Measurements from ENCODE around the gene GPR141.
"Not testable (repeated sequence)": the region's sequence is repeated elsewhere in the genome, so short reads cannot be mapped to it uniquely, and the experiment has no call there.

The GPR141 gene

DNA sequence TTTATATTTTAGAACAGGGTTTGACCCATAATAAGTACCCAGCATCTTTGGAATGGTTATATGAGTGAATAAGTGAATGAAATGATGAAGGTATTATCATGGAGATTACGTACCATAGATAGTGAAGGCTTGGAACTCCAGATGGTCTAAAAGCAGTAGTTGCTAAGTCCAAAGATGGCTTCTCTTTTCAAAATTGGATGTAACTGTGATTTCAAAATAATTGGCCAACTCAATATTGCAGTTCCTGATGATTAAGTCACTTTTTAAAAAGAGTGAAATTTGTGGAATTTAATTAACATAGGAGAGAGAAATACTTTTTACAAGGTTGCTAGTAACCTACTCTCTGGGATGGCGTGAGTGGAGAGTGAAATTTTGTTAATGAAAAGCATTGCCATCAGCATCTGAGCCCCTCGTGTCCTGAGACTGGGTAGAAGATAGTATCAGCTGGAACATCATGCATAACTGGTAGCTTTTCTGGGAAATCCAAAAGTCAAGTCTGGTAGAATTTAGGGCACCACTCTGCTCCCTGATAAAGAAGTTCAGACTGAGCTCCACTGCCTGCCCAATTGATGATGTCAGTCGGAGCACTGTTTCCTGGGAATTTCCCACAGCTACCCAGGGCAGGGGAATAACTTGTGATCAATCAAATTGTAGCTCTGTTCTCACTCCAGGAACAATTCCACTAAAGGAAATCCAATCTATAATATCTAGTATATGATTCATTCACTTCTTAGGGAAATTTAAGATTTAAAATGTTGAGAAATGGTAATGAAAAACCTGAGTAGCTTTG is 3.2 kb downstream of the GPR141 start:
- no peak for FAIRE-seq

GRCh38 chr7:37690206-37690605 is 6.6 kb downstream of the GPR141 start:
- FAIRE-seq: no peak

GRCh38 chr7:37694208-37695094 is 10.9 kb downstream of the GPR141 start:
- FAIRE-seq: no peak

GRCh38 chr7:37698276-37698675 is 14.7 kb downstream of the GPR141 start:
- FAIRE-seq: no peak

DNA sequence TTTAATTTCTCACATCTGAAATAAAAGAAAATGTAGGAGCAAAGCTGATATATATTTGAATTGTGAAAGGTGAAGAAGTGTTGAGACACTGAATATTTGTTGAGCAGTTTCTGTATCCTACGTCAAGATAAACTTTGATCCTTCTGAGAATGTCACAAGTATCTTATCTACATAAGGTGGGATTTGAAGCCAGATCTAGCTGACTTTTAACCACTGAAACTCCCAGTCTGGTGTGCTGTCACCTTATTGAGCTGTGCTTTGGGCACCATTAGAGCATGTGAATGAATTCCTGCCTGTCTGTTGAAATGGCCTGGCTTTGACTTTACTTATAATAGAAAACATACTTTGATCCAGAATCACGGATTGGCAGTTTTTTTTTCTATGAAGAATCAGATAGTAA is 15.2 kb downstream of the GPR141 start:
- no peak for FAIRE-seq

DNA sequence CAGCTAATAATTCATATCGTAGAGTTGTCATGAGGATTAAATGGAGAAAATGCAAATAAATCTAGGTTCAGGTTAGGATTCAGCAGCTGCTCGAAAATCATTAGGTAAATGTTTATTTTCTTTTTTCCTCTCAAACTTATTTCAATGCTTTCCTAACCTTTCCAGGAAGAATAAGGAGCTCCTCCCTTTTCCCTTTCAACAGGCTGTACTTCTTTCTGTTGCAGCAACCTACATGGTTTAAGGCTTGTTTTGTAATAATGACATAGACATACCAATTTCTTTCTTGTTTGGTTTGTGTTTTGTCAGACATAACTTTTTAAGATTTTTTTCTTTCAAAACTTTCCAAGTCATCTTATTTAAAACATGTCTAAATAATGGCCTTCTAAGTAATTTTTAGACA is 18.2 kb downstream of the GPR141 start:
- FAIRE-seq: peak; percentile 76

DNA sequence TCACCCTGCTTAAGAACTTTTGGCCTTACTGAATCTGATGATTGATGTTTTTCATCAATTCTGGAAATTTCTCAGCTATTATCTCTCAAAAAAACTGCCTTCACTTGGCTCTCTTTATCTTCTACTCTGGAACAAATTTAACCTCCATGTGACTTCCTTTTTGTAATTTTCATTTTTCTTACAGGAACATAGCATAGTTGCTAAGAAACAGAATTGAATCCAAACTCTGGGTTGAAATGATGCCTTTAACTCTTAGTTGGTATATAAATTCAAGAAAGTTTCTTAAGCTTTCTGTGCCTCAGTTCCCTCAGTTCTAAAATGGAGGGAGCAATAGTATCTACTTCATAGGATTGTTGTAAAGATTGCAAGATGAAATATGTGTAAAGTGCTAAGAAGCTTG is 19.8 kb downstream of the GPR141 start:
- FAIRE-seq: no peak

DNA sequence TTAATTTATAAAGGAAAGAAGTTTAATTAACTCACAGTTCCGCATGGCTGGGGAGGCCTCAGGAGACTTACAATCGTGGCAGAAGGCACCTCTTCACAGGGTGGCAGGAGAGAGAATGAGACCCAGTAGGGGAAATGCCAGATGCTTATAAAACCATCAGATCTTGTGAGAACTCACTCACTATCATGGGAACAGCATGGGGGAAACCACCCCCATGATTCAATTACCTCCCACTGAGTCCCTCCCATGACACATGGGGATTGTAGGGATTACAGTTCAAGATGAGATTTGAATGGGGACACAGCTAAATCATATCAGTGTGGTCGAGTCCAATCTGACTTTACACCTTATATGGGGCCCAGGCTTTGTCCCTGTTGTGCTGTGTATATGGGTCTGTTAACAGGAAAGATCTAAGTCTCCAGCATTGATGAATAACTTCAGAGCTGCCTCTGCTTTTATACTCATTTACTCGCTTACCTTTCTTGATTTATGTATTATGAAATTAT is 20.8 kb downstream of the GPR141 start:
- FAIRE-seq: not testable (repeated sequence)

GRCh38 chr7:37705976-37706375 is 22.4 kb downstream of the GPR141 start:
- no peak for FAIRE-seq

DNA sequence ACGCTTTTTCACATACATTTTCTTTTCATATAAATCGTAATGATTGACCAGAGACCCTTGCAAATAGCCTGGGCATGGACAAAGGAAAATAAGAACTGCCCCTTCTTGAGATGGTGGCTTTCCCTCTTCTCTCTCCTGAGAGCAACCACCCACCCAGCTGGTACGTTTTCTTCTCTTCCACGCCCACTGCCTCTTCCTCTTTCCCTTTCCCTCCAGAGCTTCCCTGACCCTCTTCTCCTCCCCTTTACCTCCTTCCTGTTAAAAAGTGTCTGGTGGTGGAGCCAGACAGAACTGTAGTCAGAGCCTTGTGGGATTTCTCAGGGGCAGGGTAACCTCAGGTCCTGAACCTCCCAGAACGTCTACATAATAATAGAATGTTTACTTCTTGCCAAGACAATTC is 23.2 kb downstream of the GPR141 start:
- FAIRE-seq: no peak

GRCh38 chr7:37707754-37708485 is 24.4 kb downstream of the GPR141 start:
- no peak for FAIRE-seq

GRCh38 chr7:37709631-37710509 is 26.3 kb downstream of the GPR141 start:
- no peak for FAIRE-seq

DNA sequence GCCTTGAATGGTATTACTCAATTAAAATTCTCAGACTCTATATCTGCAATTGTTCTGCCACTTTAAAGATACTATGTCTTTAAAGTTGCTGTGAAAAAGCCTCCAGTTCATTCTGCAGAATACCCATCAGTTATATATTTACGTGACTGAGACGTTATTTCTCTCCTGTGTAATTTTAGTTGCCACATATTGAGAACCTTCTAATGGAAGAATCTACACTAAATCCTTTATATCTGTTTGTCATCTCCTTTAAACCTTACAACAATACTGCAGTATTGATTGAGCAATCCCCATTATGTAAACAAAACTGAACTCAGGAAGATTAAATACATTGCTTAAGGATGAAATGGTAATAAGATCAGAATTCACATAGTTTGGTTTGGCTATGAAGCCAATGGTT is 30.0 kb downstream of the GPR141 start:
- no peak for FAIRE-seq

DNA sequence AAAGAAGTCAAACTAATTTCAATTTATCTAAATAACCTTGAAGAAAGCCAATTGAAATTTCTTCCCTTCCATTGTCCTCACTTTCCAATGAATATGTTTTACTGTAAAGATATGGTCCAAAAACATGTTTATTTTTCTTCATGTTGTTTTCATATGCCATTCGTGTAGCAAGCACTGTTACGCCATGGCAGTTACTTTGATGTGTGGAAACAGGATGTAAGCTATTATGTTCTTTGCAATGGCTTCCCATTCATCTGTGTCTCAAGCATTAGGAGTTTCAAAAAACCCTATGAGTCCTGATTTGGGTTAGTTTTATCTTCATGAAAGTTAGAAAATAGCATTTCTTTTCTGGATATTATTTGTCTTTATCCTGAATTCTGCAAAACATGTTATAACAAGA is 31.0 kb downstream of the GPR141 start:
- FAIRE-seq: peak; percentile 59

DNA sequence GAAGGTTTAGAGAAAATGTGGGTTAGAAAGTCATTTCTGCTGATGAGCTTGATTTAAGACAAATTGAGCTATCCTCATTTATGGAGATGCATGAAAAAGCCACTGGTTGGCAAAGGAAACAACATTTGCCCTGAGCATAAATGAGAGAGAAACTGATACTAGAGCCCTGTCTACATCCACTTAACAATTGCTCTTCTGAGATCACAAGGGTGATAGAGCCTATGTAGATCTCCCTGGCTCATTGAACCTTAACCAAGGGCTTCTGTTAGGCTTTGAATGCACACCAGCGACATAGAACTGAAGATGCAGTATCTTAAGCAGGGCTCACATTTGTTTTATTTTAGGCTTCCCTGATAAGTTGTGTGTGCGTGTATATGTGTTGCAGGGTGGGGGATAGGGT is 35.0 kb downstream of the GPR141 start:
- no peak for FAIRE-seq

DNA sequence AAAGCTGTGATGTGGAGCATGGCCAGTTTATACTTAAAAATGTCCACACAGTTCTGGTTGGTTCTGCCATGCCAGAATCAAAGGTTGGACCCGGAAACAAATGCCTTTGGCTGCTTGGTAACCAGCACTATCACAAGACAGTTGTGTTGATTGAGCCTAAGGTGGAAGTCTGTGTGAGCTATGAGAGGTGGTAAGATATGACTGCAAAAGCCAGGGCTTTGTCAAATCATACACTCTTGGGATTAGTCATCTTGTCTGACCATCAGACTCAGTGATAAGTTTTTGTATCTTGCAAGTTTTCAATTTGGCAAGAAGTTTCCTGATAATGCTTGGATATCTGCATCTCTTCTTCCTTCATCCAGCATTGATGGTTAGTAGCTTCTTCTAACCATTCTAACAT is 35.5 kb downstream of the GPR141 start:
- FAIRE-seq: no peak

GRCh38 chr7:37724732-37725131 is 41.2 kb downstream of the GPR141 start:
- FAIRE-seq: no peak

GRCh38 chr7:37726016-37726415 is 42.5 kb downstream of the GPR141 start:
- FAIRE-seq: no peak

DNA sequence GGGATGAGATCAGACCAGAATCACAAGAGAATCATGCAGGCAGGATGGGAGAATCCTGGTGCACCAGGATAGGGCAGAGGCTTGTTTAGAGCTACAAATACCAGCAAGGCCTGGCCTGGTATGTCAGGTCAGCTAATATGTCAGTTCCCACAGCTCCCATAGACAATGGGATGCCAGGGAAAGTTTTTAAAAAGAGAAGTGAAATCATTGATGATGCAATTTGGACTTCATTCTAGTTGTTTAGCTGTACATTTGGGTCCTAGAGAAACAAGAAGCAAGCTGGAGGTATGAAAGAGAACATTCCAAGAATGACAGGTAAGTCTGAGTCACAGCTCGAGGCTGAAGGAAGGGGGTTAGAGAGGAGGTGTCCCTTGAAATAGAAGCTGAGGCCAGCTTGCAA is 45.2 kb downstream of the GPR141 start:
- FAIRE-seq: no peak

DNA sequence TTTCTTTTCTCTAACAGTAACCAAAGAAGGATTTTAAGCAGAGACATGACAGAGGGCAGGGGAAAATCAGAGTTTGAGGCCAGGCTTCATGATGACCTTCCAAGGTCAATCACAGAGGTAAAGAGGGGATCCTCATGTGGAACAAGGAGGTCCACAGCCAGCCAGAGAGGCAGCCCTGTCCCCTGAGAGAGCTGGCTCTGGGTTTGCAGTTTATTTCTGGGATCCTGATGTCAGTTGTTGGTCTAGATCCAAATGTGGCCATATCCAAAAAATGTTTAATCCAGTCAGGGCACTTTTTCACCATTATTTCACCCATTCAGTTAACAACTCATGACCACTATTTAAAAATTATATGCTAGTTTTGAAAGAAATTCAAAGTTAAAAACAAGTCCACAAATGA is 45.6 kb downstream of the GPR141 start:
- FAIRE-seq: no peak

DNA sequence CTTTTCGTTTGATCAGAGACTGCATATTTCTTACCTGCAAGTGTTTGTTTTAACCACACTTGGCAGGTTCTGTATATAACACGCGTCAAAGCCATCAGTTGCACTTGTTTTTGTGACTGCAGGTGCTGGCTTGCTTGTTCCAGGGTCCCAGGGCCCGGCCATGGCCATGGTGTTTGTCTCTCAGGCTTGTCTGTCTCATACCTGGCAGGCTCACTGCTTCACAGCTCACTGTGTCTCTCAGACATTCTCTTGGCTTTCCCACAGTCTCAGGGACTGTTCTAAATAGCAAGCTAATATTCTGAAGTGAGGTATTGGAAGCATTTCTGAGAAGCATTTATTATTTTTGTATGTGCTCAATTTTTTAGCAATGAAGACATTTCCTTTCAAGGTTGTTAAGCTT is 46.9 kb downstream of the GPR141 start:
- FAIRE-seq: no peak

GRCh38 chr7:37732253-37732652 is 48.7 kb downstream of the GPR141 start:
- FAIRE-seq: no peak

All from endometrium (tissue), 2 donors.